GM21360 (cell line): ENCODE data around the gene IFNA13.
A peak's percentile ranks its signal among the peaks of the same experiment; 100 is the strongest.

ENCODE experiments used
- ATAC-seq: cut with Tn5 transposase; IDR thresholded peaks from one replicate; pipeline ENCODE4 v1.9.1; 2021; ENCODE audit warnings: mild to moderate bottlenecking, moderate library complexity; ENCODE audit not compliant: unreplicated experiment

IFNA13 gene

DNA sequence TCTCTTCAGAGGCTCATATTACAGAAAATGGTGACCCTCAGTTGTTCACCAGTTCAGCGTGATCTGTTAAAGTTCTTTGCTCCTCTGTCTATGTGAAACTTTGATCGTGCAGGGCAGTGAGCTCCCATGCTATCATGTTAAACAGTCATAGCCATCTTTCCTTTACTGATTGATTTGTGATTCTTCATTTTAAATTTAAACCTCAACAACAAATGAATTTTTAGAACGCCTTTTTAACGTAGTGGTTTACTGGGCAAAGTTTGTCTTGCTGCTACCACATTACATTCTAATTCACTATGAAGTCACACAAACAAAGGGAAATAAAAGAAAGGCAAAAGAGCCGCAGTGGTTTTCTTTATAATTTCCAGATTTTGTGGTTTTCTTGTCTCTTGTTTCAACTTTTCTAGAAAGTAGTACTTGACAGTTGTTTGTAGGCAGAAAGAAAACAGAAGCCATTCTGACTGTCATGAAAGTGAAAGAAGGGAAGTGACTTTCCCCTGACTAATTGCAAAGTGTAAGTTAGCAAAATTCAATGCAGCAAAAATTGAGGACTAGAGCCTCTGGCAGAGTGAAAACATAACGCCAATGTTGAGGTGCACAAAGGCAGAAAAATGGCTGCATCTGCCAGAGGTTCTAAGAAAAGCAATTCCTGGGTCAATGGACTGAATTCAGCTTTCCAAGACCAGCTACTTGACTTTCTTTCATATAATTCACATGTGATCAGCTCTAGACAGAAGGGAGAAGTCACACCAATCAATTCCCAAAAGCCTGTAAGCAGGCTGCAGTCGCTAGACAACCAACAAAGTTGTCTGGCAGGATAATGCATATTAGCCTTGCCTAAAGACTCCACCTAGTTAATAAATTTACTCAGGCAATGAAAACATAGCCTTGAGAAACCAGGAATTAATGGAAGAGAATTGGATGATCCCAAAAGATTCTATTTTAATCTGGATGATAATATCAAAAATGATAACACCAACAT, 10.1 kb downstream of the IFNA13 start:
- ATAC-seq, result peak; percentile 91

DNA sequence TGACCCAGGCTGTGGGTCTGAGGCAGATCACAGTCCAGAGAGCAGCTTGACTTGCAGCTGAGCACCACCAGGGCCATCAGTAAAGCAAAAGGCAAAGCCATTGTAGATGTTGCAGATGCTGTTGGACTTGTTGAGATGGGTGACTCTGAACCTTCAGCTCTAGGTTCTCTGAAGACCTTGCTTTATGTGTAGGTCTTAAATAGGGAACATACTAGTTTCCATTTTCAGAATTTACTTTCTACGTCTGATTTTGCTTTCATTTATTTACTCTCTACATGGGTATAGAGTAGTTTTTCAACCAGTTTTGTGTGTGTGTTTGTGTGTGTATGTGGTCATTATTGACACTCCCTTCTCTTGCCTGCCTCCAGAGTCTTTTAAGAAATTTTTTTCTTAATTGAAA, 17.1 kb downstream of the IFNA13 start, which contains the start of gene IFNA6:
Gene IFNA6, minus strand, starts transcription at position 101 of the 400 bp plus-strand sequence. Its CDS starts 0 bp downstream, at position 101.
- no peak for ATAC-seq

DNA sequence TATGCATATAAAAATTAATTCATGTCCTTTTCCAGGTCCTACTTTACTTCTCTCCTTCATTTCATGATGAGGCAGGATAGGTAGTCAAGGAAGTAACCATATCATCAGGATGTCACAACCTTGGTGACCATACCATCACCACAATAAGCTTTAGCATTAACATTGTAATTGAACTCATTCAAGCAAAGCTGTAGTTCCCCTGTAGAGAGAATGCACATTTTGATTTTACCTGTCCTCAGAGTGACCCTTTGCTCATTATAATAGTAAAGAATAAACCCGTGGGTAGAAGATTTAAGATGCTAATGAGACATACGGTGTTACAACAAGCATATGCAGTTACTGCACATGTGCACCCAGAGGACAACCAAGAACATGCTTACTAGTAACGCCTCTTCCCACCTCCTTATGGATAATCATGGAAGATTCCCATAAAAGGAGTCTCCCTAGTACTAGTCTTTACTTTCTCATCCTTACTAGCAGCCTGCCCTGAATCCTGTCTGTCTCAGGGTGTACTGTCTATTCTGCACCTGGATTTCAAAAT, 19.4 kb downstream of the IFNA13 start:
- ATAC-seq, result no peak

DNA sequence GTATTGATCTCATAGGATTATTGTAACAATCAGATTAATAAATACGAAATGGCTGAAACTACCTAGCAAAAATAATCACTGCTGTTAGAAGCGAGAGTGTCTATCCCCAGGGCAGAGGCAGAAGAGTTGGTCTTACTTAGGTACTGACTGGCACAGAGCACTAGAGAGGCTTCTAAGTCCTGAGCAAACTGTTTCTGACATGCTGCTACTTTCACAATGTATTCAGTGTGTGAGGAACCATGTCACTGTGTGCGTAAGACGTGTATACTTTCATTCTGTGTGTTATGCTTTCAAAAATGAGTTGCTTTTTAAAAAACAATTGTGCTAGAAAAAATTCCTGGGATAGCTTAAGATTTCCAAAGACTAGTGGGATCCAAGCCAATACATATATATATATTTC, 27.1 kb downstream of the IFNA13 start:
- no peak for ATAC-seq

DNA sequence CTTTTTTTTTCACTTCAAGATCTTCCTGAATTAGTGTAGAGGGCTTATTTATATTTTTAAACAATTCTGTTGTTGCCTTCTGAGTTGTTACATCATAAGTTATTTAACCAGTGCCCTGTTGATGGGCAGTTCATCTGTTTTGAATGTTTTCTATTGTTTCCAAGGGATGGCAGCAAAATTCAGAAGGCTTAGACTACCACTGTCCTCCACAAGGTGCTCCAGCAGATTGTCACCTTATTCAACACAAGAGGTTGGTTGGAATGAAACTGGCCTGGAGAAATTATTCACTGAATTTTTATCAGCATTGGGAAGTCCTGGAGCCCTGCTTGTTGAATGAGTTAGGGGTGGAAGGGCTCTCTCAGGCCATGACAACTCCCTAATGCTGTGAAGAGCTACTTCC, 31.4 kb downstream of the IFNA13 start:
- ATAC-seq, result no peak

DNA sequence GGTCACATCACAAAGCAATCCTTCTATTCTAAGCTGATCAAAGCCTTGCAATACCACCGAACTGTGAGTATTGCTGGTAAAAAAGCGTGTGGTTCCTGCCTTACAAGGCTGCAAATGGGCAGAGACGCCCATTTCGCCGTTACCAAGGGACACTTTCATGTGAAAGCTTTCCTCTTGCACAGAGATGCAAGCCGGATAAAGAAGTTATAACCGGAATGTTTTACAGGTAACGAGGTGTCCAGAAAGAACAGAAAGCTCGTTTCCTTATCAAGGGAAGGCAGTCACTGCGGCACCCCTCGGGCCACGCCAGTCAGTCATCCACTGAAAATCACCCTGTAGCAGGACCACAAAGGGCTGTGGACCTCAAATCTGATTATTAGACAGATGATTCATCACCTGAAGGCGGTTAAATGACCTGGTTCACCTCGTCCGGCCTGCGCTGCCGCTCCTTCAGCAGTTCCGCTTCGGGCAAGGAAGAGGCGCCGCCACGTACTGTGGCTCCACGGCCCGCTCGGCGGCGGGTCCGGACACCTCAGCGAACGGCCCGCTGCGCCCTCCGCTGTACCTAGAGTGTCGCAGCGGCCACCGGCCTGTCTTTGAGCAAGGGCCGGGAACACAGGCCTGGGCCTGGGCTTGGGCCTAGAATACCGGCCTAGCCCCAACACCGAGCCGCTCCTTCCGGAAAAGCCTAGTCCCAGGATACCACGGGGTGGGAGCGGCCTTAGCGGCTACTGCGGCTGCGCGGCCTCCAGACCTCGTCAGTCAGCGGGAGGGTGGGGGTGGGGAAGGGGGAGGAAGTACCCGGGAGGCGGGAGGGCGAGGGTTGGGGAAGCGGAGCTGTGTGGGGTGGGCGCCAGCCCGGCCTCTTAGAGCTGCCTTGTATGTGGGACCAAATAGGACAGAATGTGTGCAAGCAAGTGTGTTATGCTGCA, 32.9 kb downstream of the IFNA13 start, which contains the start of gene KLHL9:
Gene KLHL9, minus strand, starts transcription at position 704 of the 932 bp plus-strand sequence. Its CDS starts 545 bp downstream, at position 159.
- ATAC-seq, result peak; percentile 82

DNA sequence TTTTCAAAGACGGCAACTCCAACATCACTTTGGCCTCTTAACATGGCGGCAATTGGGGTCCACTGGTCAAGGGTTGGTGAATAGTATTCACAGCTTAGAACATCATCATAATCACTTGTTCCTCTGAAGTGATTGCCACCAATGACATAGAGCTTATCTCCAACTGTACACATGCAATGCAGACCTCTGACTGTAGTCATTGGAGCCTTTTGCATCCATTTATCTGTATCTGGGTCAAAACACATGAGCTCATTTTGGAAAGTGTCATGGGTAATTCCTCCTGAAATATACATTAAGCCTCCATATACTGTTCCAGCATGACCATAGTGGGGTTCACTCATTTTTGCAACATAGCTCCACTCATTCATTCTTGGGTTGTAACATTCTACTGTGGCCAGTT, 34.6 kb downstream of the IFNA13 start:
- ATAC-seq, result no peak

DNA sequence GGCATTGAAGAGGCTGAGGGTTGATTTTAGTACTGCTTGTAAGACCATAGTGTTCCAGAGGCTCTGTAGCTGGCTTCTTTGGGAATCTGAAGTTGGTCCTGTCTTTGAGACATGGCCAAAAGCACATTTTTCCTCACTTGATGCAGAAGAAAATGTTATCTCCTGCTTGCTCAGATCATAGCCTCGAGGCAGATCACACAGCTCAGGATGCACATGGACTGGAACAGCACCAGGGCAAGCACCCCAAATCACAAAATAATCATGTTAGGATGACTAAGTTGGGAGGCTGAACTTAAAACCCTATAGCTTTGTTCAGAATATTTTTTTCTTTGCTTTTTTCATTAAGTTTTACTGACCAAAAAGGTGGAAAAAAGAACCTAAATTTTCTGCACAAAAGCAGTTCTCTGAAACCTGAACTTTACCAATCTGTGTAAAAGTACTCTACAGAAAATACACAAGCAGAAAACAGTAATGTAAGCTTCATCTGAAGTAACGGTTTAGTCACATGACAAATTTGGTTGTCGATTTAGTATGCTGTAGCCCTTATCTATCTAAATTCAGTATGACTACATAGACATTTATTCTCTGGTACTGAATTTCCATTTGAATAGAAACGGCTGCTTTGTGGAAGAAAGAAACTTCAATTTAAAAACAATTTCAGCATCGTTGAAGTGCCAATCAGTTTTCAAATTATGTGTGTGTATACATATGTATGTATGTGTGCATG, 36.0 kb downstream of the IFNA13 start:
- ATAC-seq, result no peak

DNA sequence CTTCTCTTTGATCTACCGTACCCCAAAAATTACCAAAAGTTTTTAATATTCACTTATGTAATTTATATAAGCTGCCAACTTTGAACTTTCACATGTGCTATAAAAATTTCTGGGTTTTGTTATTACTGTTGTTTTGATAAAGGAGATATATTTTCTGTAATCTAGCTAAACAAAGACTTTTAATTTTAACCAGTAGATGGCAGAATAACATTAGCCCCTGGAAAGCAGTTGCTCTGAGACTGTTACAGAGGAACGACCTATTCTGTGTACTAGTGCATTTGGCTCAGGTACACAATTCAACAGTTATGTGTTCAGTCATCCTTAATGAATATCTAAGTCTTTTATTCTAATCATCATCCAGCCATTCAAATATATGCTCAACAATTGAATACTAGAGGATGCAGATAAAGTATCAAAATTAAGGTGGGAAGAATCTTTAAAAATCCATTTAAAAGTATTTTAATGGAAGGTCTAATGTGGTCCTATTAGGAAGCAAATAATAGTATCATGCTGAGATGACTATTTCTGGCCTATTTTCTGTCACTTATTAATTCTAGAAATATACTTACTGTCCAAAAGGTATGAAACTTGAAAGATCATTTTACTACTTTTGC, 41.2 kb downstream of the IFNA13 start:
- peak; percentile 82 for ATAC-seq

DNA sequence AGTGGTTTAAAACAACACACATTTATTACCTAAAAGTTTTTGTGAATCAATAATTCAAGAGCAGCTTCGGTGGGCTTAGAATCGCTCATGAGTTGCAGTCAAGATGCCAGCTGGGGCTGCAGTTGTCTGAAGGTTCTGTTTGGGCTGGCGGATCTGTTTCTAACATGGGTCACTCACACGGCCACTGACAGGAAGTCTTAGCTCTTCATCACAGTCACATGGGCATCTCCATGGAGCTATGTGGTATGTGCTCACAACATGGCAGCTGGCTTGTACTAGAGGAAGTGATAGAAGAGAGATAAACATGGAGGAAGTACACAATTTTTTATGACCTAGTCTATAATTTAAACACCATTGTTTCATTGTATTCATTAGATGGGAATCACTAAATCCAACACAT, 43.8 kb downstream of the IFNA13 start:
- no peak for ATAC-seq

DNA sequence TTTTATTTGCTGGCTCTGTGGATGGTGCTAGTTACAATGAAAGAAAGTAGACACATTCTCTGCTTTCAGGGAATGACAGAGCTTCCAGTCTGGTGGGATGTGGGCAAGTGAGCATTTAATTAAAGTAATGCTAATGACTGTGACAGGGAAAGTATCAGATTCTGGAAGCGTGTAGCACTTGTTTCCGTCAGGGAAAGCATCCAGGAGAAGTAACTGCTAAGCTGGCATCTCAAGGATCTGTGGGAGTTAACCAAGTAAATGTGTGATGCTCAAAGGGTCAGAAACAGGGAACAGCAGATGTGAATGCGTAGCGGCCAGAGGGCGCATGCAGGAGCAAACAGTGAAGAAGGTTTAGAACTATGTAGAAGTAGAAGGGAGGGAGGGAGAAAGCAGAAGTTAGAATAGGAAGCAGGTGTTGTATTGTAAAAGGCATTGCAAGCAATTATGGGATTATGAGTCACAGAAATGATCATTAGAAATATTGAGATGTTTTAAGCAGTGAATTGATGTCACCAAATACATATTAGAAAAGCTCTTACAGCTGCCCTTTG, 44.9 kb downstream of the IFNA13 start:
- no peak for ATAC-seq

DNA sequence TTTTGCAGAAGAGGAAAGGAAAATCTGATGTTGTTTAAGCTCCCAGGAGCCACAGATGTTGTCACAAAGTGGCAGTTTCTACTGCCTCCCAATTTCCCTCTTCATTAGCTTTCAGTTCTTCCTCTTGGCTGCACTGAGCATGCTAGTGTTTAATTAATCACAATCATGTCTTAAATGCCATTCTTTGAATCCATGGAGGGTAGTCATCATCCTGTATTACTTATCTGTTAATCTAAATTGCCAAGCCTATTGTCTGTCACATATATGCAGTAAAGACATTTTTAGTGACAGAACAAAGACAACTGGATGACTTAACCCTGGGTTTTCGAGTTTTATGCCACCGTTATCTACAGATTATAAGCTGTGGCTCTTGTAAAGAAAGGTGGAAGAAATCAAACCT, 47.4 kb downstream of the IFNA13 start:
- no peak for ATAC-seq

DNA sequence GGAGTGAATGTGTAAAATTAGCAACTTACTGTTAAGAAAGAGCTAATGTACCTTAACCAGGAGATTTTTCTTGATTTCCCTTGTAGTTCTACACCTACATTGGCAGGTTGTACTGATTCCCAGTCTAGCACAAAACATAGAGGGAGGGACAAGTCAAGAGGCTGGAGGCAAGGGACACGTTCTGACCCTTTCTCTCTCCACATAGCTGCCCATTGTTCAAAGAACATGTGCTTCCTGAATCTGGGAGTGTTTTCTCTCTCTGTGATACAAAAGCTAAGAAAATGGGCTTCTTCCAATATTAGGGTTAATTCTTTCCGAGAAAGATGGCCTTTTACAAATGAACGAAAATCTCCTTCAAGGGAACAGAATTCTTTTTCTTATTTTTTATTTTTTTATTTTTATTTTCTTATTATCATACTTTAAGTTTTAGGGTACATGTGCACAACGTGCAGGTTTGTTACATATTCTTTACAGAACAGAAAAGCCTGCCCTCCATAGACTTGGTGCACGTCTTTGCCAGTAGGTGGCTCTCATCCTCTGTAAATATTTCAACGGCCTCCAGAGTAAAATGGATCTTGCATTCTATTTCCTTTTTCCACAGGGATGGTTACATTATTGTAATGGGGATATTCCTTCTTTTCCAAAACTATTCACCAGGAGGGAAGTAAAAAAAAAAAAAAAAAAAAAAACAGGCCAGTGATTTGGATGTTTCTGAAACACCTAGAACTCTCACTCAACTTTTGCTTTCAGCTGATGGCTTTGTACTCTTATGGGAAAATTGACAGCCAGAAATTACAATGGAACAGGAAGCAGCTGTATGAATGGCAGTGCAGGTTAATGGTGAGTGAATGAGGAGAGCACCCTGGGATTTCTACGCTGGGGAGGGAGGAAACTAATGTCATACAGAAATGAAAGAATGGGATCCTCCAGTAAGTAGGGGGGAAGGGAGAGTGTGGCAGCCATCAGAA, 49.6 kb downstream of the IFNA13 start:
- peak; percentile 69 for ATAC-seq
